Effector CD4-positive, alpha-beta T cell (primary cell): ENCODE measurements around the gene SUCO.
"Not testable (repeated sequence)": the region's sequence is repeated elsewhere in the genome, so short reads cannot be mapped to it uniquely, and the experiment has no call there.

Experiments
- DNase-seq: peaks from one replicate; pipeline ENCODE4 v3.0.0-alpha.2; 2020

SUCO gene

DNA sequence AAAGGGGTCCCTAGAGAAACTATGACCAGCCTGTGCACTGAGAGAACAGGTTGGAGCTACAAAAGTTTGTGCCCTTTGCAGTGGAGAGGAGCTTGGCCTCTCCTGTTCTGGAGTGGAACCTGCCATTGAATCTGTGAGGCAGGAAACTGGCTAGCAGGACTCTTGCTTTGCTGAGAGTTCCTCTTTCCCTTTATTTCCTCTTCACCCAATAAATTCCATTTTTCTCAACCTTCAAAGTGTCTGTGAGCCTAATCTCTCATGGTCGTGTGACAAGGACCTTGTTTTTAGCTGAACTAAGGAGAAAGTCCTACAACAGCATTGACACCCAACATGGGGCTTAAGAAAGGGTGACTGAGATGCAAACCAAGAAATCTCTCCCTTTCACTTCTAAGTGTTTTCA lies 83.2 kb downstream of the SUCO start:
- DNase-seq, result no peak

DNA sequence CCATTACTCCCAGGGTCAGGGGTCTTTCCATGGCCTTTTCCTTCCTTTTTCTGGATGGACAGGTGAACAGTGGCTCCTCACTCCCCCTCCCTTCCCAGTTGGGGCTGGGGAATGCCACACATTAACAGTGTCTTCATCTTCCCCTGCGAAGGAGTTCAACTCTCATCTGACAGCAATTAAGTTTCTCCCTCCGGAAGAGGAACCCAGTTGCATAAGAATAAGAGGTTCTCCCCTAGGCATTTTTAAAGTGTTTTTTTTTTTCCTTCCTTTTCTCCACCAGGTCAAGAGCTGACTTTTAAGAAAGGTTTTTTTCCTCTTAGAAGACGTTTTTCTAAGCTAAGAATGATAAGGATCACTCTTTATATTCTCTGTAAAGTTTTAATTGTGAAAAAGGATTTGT lies 83.7 kb downstream of the SUCO start:
- no peak for DNase-seq

DNA sequence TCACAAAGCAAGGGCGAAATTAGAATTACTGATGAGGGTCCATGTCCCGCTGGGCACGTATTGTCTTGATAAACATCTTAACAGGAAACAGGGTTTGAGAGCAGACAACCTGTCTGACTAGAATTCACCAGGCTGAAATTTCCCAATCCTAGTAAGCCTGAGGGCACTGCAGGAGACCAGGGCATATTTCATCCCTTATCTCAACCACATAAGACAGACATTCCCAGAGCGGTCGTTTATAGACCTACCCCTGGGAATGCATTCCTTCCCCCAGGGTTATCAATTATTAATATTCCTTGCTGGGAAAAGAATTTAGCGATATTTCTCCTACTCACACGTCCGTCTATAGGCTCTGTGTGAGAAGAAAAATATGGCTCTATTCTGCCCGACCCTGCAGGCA lies 87.7 kb downstream of the SUCO start:
- DNase-seq, result not testable (repeated sequence)

DNA sequence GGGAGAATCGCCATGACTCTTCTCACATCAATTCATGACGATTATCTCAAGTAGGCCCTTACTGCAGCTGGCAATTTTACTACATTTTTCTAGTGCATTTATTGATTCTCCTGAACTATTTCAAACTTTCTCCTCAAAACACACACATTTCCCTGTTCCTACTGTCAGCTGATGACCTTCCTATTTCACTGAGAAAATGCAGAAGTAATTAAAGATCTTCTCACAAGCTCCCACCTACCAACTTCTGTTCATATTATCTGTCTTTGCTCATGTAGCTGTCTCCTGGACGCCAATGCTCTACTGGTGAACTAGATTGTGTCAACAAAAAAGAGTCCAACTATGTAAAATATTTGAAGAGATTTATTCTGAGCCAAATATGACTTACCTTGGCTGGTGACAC lies 89.6 kb downstream of the SUCO start:
- DNase-seq, result no peak

GRCh38 chr1:172623748-172624147 lies 90.8 kb downstream of the SUCO start:
- no peak for DNase-seq

- DNase-seq, result no peak
Measured at GRCh38 chr1:172626845-172627244, 93.9 kb downstream of the SUCO start.

- DNase-seq, result no peak
Measured at GRCh38 chr1:172627702-172628101, 94.8 kb downstream of the SUCO start.

DNA sequence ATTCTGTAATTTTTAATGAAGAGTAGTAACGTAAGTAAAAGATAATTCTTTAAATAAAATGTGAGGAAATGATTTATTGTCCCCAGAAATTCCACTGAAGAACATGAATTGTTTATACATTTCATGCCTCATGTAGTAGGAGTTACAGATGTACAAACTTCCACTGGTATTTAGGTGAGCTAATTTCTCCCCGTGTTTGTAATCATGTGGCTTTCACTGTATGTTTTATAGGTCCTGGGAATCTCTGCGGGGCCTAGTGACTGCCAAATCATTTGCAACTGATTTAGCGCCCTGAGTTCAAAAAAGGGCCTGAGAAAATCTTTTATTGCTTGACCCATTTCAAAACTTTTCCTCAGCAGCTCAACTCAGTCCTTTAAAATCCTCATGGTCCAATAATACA lies 95.5 kb downstream of the SUCO start:
- no peak for DNase-seq

DNA sequence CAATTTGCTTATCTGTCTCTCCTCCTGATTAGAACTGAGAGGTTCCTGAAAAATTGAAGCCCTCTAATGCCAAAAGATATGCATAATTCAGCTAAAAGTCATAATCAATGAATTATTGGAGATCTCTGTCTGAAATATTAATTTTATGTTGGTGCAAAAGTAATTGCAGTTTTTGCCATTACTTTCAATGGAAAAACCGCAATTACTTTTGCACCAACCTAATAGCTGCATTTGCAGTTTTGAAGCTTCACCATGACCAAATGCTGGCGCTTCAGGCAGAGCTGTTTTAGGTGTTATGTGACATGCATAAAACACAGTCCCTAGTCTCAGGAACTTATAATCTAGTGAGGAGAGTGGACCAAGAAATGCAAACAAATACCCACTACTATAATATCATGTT lies 96.2 kb downstream of the SUCO start:
- DNase-seq, result no peak

DNA sequence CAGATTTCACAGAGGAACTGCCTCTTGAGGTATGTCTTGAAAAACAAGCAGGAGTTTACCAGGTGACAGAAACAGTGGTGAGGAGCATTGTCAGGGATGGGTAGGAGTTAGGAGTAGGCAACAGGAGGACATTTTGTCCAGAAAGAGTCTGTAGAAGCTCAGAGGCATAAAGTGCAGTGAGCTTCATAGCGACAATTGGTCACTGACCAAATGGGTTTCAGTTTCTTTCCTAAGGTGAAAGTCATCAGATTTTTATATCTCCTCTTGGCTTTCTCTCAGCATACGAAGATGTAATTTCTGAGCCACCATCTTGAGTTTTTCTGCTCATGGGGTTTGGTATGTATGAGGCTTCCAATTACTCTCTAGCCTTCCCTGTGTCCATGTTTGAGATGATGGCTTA lies 96.7 kb downstream of the SUCO start:
- DNase-seq, result no peak

- DNase-seq, result no peak
Measured at GRCh38 chr1:172630056-172630818, 97.3 kb downstream of the SUCO start.

GRCh38 chr1:172630868-172631267 lies 97.9 kb downstream of the SUCO start:
- no peak for DNase-seq

GRCh38 chr1:172637522-172637921 lies 104.6 kb downstream of the SUCO start:
- DNase-seq, result no peak

DNA sequence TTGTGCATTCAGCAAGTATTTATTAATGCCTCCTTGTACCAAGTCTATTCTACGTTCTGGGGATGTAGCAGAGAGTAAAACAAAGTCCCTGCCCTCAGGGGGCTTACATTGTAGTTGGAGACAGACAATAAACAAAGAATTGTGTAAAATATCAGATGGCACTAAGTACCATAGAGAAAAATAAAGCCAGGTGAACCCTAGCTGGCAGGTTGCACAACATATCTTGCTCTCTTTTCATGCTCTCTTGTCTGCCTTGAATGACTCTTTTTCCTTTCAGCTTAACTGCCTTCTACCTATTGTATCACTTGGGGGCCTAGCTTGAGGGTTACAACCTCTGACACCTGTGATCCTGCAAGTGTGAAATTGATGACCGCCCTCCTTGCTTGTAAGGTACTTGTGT lies 105.3 kb downstream of the SUCO start:
- DNase-seq, result no peak

- peak; percentile 56 for DNase-seq
Measured at GRCh38 chr1:172638885-172639831, 106.2 kb downstream of the SUCO start.

DNA sequence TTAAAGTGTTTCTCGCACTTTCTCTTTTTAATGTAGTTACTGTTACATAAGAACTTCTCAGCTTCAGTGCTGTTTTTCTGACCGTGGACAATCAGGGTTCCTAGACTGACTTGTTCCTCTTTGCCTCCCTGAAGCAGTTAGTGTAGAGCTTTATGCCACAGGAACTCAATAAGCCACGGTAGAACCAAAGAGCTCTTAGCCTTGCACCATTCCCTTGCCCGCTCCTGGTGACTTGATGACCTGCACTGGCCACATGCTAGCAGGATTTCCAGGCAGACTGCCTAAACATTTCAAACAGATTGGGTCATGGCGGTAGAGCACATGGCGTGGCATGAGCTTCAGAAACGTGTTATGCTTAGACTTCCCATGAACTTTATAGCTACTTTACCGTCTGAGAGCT lies 107.2 kb downstream of the SUCO start:
- no peak for DNase-seq

- DNase-seq, result no peak
Measured at GRCh38 chr1:172641492-172641891, 108.5 kb downstream of the SUCO start.

DNA sequence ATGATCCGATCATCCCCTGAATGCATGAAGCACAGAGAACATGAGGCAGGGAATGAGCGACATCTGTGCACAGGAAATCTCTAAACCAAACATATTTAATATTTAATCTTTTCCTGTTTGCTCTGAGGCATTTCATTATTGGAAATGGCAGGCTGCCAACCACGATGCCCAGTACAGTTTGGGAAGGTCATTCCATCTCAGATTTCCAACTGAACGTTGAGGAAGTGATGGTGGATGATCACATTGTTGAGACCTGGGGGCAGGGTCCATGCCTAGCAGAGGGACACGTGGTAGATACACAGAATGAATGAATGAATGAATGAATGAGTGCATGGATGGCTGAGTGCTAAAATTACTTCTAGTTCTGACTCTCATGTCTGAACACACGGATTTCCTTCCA lies 110.0 kb downstream of the SUCO start:
- no peak for DNase-seq

GRCh38 chr1:172646653-172647052 lies 113.7 kb downstream of the SUCO start:
- no peak for DNase-seq

DNA sequence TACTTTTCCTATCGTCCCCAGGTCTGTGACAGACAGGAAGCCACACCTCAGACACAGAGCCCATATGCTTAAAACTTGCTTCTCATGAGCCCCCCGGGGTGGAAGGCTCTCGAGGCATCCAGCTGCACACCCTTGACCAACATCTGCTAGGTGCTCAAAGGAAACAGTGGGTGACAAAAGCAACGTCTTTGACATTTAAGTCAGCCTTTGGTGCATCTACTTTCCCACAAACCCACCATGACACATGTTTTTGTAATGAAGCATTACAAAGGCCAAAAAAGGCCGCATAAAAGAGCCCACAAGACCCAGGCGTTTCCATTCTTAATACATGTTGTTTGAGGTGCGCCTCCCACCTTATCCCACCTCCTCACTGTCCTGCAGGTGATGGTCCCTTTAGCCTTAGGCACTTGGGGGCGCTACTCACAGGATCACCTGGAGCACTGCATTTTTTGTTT lies 114.2 kb downstream of the SUCO start:
- DNase-seq, result no peak

- no peak for DNase-seq
Measured at GRCh38 chr1:172647987-172648386, 115.0 kb downstream of the SUCO start.

DNA sequence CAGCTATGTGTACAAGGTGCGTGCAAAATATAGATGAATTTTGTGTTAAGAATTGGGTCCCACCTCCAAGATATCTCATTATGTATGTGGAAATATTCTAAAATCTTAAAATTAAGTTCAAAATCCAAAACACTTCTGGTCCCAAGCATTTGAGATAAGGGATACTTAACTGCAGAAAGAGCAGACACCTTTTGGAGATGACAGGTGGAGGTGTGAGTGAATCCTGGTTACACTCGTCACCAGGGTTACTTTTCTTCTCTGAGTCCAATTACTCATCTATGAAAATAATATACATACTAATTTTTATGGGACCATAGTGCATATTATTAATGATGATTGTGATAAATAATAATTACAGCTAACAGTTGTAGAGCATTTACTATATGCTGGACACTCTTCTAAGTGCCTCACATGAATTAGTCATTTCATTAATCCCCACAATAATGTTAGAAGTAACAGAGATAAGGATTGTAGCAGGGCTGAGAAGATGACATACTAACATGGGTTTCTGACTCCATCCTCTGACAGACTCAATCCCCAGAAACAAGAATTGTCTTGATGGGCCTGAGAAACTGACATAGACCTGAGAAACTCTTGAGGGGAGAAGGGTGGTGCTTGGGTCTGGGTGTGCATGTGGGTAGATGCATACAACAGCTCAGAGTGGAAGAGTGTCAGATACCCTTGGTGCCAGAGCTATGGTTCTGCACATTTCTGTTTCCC lies 117.7 kb downstream of the SUCO start:
- DNase-seq, result no peak

GRCh38 chr1:172653015-172653709 lies 120.2 kb downstream of the SUCO start:
- DNase-seq, result no peak
